B cell (primary cell): ENCODE measurements around the gene CHST14.

ENCODE experiments used
- CTCF ChIP-seq: fragments of 200-600 bp; IDR thresholded peaks from one replicate; pipeline ENCODE4 v1.8.0; 2022; ENCODE audit warnings: antibody characterized with exemption, mild to moderate bottlenecking
- EZH2 ChIP-seq: IDR thresholded peaks from 2 replicates; pipeline ENCODE4 v1.6.1; 2012; ENCODE audit warnings: borderline replicate concordance, low read depth, mild to moderate bottlenecking, moderate library complexity, low read length; ENCODE audit not compliant: insufficient read depth, poor library complexity, severe bottlenecking

GRCh38 chr15:40501487-40501886 lies 30.7 kb downstream of the CHST14 start:
- TF ChIP-seq CTCF = no peak
- TF ChIP-seq EZH2 = no peak
